GM12878 (cell line): ENCODE results near the gene UBE2G2. TPM values are rescaled to one million over a fixed set of nuclear protein-coding genes. Genes with fewer than 3 reads are reported as not detected.

Experiments used
- CBFB ChIP-seq: IDR thresholded peaks from 2 replicates; pipeline ENCODE4 v1.6.1; 2016; ENCODE audit warnings: antibody characterized with exemption, low read depth
- IKZF1 ChIP-seq: fragments of 450-650 bp; conservative IDR thresholded peaks from 2 replicates; pipeline ENCODE4 v1.6.1; 2017; ENCODE audit warnings: antibody characterized with exemption, mild to moderate bottlenecking
- NR2C2 ChIP-seq: IDR thresholded peaks from 2 replicates; pipeline ENCODE4 v1.6.1; 2011; ENCODE audit warnings: borderline replicate concordance, low read depth; ENCODE audit not compliant: control insufficient read depth, insufficient read length
- RFX5 ChIP-seq: IDR thresholded peaks from 2 replicates; pipeline ENCODE4 v1.6.1; 2011; ENCODE audit warnings: low read depth, low read length, improper control_type of control experiment
- STAT3 ChIP-seq: IDR thresholded peaks from 2 replicates; pipeline ENCODE4 v1.6.1; 2011; ENCODE audit warnings: low read depth, low read length, improper control_type of control experiment
- ZBTB33 ChIP-seq: fragments of 450-650 bp; IDR thresholded peaks from 2 replicates; pipeline ENCODE4 v1.6.1; 2017; ENCODE audit warnings: mild to moderate bottlenecking
- polyA plus RNA-seq, 11 experiments: library from polyadenylated mRNA; depleted of rRNA in 4 of 11; unstranded in 6 of 11; stranded (reverse) in 5 of 11; fragments of >200 nt; fragmentation: Nextera tagmentation in 4 of 11; fragmentation: Illumina TruSeq in 1 of 11; extraction: Ambion mirVana in 4 of 11; extraction: Trizol in 1 of 11; gene quantifications; 1 replicate in 1 of 11; 2 replicates in 10 of 11; pipeline versions ENCODE4 v1.2.1 to v1.2.3, GENCODE V29; 2011 to 2016; ENCODE audit warnings: inconsistent platforms in 2 of 11, missing spikeins in 2 of 11, low read depth in 1 of 11
- total RNA-seq, 4 experiments: library from RNA; depleted of rRNA in 3 of 4; stranded (reverse); fragments of >200 nt in 3 of 4; fragmentation: Illumina TruSeq in 1 of 4; extraction: Trizol in 1 of 4; gene quantifications; 2 replicates each; pipeline versions ENCODE4 v1.2.1 to v1.2.3, GENCODE V29; 2013 to 2021
- TF ChIP-seq, protein P1 (sequence below): fragments of 450-650 bp; IDR thresholded peaks from 2 replicates; pipeline ENCODE4 v1.6.1; 2016; ENCODE audit warnings: mild to moderate bottlenecking
- TF ChIP-seq, protein P2 (sequence below): fragments of 450-650 bp; IDR thresholded peaks from 2 replicates; pipeline ENCODE4 v1.6.1; 2016; ENCODE audit warnings: mild to moderate bottlenecking, moderate library complexity, borderline replicate concordance

The UBE2G2 gene
- total and polyA plus RNA-seq, 10 of the 15 experiments (the other 5 are each of a cell fraction or from before 2014, with no cell fraction given) = 27.0 to 139 (median 75.9) TPM

DNA sequence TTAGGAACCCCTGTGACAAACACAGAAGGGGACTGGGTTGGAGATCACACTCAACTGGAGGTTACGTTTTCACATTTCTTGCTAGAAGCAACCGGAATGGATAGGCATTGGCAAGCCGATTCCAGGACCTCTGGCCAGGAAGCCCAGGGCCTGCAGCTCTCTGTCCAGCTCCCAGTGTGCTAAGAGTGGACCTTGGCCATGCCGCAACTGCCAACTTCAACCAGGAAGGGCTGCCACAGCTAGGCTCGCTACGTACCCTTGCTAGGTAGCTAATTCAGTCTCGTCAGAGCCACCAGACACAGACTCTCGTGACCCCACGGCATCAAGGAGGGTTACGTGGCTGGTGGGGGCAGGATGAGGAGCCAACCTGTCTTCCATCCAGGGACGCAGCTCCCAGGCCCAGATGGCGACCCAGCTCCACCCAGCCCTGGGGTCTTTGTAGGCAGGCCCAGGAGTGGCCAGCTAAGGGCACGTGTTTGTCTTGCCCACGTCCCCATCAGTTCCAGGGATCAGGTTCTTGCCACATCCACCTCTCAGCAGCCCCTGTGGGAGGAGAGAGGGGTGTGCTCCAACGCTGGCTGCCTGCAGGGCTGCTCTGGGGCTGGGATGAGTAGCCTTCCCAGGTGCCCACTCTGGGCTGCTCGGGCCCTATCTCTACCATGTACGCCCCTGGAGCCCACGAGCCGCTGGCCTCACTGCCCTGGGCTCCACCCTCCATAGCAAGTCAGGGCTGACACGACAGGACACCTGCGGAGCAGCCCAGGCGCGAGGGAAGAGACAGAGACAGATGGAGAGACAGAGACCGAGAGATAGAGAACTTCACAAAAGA is 39.2 kb downstream of the UBE2G2 start (continued):
- no peak for TF ChIP-seq CBFB
- no peak for TF ChIP-seq STAT3
- TF ChIP-seq ZBTB33 = no peak
- no peak for TF ChIP-seq NR2C2
- TF ChIP-seq IKZF1 = no peak
- TF ChIP-seq, protein P1, sequence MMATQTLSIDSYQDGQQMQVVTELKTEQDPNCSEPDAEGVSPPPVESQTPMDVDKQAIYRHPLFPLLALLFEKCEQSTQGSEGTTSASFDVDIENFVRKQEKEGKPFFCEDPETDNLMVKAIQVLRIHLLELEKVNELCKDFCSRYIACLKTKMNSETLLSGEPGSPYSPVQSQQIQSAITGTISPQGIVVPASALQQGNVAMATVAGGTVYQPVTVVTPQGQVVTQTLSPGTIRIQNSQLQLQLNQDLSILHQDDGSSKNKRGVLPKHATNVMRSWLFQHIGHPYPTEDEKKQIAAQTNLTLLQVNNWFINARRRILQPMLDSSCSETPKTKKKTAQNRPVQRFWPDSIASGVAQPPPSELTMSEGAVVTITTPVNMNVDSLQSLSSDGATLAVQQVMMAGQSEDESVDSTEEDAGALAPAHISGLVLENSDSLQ = no peak
- TF ChIP-seq, protein P2, sequence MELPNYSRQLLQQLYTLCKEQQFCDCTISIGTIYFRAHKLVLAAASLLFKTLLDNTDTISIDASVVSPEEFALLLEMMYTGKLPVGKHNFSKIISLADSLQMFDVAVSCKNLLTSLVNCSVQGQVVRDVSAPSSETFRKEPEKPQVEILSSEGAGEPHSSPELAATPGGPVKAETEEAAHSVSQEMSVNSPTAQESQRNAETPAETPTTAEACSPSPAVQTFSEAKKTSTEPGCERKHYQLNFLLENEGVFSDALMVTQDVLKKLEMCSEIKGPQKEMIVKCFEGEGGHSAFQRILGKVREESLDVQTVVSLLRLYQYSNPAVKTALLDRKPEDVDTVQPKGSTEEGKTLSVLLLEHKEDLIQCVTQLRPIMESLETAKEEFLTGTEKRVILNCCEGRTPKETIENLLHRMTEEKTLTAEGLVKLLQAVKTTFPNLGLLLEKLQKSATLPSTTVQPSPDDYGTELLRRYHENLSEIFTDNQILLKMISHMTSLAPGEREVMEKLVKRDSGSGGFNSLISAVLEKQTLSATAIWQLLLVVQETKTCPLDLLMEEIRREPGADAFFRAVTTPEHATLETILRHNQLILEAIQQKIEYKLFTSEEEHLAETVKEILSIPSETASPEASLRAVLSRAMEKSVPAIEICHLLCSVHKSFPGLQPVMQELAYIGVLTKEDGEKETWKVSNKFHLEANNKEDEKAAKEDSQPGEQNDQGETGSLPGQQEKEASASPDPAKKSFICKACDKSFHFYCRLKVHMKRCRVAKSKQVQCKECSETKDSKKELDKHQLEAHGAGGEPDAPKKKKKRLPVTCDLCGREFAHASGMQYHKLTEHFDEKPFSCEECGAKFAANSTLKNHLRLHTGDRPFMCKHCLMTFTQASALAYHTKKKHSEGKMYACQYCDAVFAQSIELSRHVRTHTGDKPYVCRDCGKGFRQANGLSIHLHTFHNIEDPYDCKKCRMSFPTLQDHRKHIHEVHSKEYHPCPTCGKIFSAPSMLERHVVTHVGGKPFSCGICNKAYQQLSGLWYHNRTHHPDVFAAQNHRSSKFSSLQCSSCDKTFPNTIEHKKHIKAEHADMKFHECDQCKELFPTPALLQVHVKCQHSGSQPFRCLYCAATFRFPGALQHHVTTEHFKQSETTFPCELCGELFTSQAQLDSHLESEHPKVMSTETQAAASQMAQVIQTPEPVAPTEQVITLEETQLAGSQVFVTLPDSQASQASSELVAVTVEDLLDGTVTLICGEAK = no peak
- no peak for TF ChIP-seq RFX5
